Ishikawa (cell line): ENCODE results near the gene FIZ1.

Source experiments
- CEBPB ChIP-seq: IDR thresholded peaks from 2 replicates; pipeline ENCODE4 v1.6.1; 2012
- CREB1 ChIP-seq: IDR thresholded peaks from 2 replicates; pipeline ENCODE4 v1.6.1; 2012; ENCODE audit warnings: low read depth
- EGR1 ChIP-seq: IDR thresholded peaks from 2 replicates; pipeline ENCODE4 v1.6.1; 2012
- EP300 ChIP-seq: IDR thresholded peaks from 2 replicates; pipeline ENCODE4 v1.6.1; 2012; ENCODE audit warnings: borderline replicate concordance
- FOXM1 ChIP-seq: IDR thresholded peaks from 2 replicates; pipeline ENCODE4 v1.6.1; 2012; ENCODE audit warnings: low read depth, borderline replicate concordance
- MAX ChIP-seq: IDR thresholded peaks from 2 replicates; pipeline ENCODE4 v1.6.1; 2012
- NFIC ChIP-seq: IDR thresholded peaks from 2 replicates; pipeline ENCODE4 v1.6.1; 2012
- RAD21 ChIP-seq: IDR thresholded peaks from 2 replicates; pipeline ENCODE4 v1.6.1; 2012; ENCODE audit warnings: low read depth
- REST ChIP-seq: IDR thresholded peaks from 2 replicates; pipeline ENCODE4 v1.6.1; 2012; ENCODE audit warnings: low read depth, mild to moderate bottlenecking
- TAF1 ChIP-seq: IDR thresholded peaks from 2 replicates; pipeline ENCODE4 v1.6.1; 2012; ENCODE audit warnings: low read depth, mild to moderate bottlenecking
- TCF12 ChIP-seq: IDR thresholded peaks from 2 replicates; pipeline ENCODE4 v1.6.1; 2012; ENCODE audit warnings: low read depth
- TEAD4 ChIP-seq: IDR thresholded peaks from 2 replicates; pipeline ENCODE4 v1.6.1; 2012
- USF1 ChIP-seq: IDR thresholded peaks from 2 replicates; pipeline ENCODE4 v1.6.1; 2012
- YY1 ChIP-seq: IDR thresholded peaks from 2 replicates; pipeline ENCODE4 v1.6.1; 2012; ENCODE audit warnings: low read depth
- ZBTB7A ChIP-seq: IDR thresholded peaks from 2 replicates; pipeline ENCODE4 v1.6.1; 2012; ENCODE audit warnings: low read depth

The FIZ1 gene

GRCh38 chr19:55599468-55599841, at the start of gene FIZ1:
Gene FIZ1, minus strand, starts transcription at chr19:55599517. Its CDS starts 1,652 bp downstream, at chr19:55597865.
- peak; percentile 14; the same call in 1 of the 2 replicates for TF ChIP-seq TAF1
- TF ChIP-seq YY1, result peak; percentile 93; the same call in 1 of the 2 replicates
- no peak for TF ChIP-seq TEAD4
- no peak for TF ChIP-seq USF1
- peak; percentile 77 for TF ChIP-seq NFIC
- no peak for TF ChIP-seq EP300
- TF ChIP-seq REST, result no peak
- peak; percentile 78 for TF ChIP-seq CREB1
- TF ChIP-seq CEBPB, result no peak
- no peak for TF ChIP-seq MAX
- peak; percentile 55; the same call in 1 of the 2 replicates for TF ChIP-seq ZBTB7A
- TF ChIP-seq FOXM1, result no peak
- TF ChIP-seq TCF12, result peak; percentile 71; the same call in 1 of the 2 replicates
- peak; percentile 83 for TF ChIP-seq EGR1
- TF ChIP-seq RAD21, result no peak

DNA sequence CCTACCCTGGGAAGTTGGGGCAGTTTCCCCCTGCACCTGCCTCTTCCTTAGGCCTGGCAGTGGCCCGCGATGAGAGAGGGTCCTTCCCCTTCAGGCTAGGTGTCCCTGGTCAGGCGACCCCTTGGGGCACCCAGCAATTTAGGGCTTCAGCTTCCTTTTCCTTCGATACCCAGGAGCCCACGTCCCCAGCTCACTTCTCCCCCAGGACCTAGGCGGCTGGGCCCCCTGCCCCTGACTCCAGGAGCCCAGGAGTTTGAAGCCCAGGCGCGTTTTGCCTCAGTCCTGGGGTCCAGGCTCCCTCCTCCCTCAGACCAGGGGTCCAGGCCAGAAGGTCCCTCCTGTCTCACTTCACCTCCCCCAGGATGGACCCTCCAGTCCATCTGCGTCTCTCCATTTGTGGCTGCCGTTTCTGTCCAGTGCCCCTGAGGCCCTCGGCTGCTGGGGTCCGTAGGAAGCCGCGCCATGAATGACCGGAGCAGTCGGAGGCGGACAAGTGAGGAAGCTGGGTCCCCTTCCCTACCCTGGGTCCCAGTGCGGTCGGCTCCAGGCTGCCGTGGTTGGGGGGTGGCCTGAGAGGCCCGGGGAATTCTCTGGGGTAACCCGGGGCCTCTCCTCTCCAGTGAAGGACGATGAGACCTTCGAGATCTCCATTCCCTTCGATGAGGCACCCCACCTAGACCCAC, 49.4 kb upstream of the FIZ1 start:
- TF ChIP-seq CREB1 (no peak), EGR1 (no peak; the same call in 1 of the 2 replicates), EP300 (no peak), ZBTB7A (no peak; the same call in 1 of the 2 replicates), TCF12 (no peak), NFIC (no peak), FOXM1 (no peak), MAX (no peak), YY1 (no peak)

DNA sequence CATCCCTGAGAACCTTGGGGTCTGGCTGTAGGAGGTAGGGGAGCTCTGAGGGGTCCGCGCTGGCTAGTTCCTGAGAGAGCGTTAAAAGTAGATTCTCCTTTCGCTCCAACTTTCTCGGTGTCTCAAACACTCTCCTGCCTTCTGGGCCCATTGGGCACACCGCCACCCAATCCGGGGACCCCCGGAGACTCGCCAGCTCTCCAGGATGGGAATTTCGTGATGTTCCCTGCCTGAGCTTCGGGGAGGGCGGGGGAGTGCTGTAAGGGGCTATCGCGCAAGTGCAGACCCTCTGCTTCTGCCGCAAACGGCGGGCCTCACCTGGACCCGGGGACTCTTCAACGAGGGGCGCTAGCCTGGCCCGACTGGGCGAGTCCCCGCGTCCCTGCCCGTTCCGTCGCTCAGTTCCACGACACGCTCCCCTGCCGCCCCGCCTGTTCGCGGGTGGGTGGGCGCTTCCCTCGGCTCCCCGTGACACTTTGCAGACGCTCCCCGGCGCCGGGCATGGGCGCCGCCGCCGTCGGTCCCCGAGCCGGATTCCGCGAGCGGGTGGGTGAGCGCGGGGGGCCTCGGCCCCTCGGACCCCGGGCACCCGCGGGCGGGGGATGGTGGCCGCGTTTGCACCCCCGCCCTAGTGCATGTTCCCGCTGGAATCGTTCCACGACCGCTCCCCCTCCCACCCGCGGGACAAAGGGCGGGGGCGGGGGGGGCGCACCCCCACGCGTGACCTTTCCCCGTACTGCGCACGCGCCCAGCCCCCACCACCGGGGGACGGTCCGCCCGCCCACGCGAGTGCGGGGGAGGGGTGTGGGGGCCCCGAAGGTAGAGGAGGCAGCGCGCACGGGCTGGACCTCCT, 48.6 kb upstream of the FIZ1 start, which contains the start of gene CCDC106:
TSS of gene CCDC106 (plus strand) at position 481 of the 853 bp plus-strand sequence. CDS start 835 bp downstream, outside the sequence.
- TF ChIP-seq ZBTB7A (peak; percentile 79), TCF12 (0 out of 2 replicates have a peak, but pooled peaks have one; percentile 0), USF1 (no peak), MAX (0 out of 2 replicates have a peak, but pooled peaks have one; percentile 23), EGR1 (peak; percentile 94), YY1 (peak; percentile 59; the same call in 1 of the 2 replicates), TAF1 (peak; percentile 42; the same call in 1 of the 2 replicates), TEAD4 (peak; percentile 4; the same call in 1 of the 2 replicates), REST (no peak), CREB1 (no peak)

DNA sequence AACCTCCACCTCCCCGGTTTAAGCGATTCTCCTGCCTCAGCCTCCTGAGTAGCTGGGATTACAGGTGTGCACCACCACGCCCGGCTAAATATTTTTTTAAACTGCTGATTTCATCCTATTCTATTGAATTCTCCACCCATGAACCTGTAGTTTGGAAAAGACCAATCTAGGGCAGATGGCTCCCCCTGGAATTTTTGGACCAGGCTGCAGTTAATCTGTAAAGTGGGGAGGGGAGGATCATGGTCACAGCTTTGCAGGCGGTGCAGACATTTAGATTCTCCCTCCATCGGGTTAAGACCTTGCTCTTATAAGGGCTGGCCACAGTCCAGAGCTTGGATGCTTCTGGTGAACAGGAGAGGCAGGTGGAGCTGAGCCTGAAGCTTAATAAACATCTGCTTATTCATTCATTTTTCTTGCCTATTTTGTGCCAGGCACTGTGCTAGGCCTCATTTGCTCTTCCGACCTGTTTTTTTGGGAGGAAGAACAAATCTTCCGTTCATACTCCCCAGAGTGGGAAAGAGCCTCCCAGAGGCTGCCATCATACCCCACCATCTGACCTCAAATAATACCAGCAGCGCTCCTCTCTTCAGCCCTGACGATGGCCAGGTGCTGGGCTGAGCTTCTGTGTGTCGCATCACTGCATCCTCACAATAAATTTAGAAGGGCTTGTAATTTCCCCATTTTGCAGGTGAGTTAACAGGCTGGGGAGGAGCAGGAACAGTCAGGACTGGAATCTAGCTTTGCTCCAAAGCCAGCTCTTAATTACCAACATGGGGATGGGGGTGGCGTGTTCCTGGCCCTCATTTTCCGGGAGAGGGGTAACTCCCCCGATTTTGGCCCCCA, 47.8 kb upstream of the FIZ1 start:
- TF ChIP-seq CEBPB (no peak), TCF12 (no peak), REST (no peak), EGR1 (no peak), EP300 (no peak), FOXM1 (no peak), YY1 (no peak), ZBTB7A (no peak), MAX (no peak), CREB1 (no peak), TAF1 (no peak), USF1 (no peak), RAD21 (no peak), NFIC (no peak)
